Prostate gland (tissue), 2 donors: ENCODE results near the gene RXRA. TPM values are rescaled to one million over a fixed set of nuclear protein-coding genes. Genes with fewer than 3 reads are reported as not detected.

Experiments
- DNase-seq: peaks from one replicate; pipeline ENCODE4 v3.0.0-alpha.2; 2019; ENCODE audit warnings: low spot score
- H3K27ac ChIP-seq, 2 donors: fragments of 200-600 bp; sonication (generic); 2 replicates each; pipeline ENCODE4 v1.5.1; 2017 to 2019
- H3K27me3 ChIP-seq: fragments of 200-600 bp; sonication (generic); replicated peaks from 2 replicates; pipeline ENCODE4 v1.5.1; 2019; ENCODE audit not compliant: insufficient read depth
- H3K36me3 ChIP-seq, 2 donors: fragments of 200-600 bp; sonication (generic); 1 replicate in 1 of 2; 2 replicates in 1 of 2; pipeline versions ENCODE4 v1.5.1 to v1.8.1; 2017 to 2019
- H3K4me1 ChIP-seq: fragments of 200-600 bp; sonication (generic); replicated peaks from 2 replicates; pipeline ENCODE4 v1.5.1; 2019
- H3K4me3 ChIP-seq, 2 donors: fragments of 200-600 bp; sonication (generic); 2 replicates each; pipeline ENCODE4 v1.5.1; 2017 to 2019
- H3K9me3 ChIP-seq: fragments of 200-600 bp; sonication (generic); 2 replicates; pipeline ENCODE4 v1.5.1; 2017
- CTCF ChIP-seq, 4 experiments: fragments of 200-600 bp in 2 of 4; fragments of 450-650 bp in 2 of 4; sonication (generic) in 2 of 4; IDR thresholded peaks; 1 replicate in 3 of 4; 2 replicates in 1 of 4; pipeline ENCODE4 v1.5.1; 2016 to 2019; ENCODE audit warnings: antibody characterized with exemption in 4 of 4, mild to moderate bottlenecking in 2 of 4, moderate library complexity in 2 of 4
- POLR2A ChIP-seq: fragments of 450-650 bp; IDR thresholded peaks from one replicate; pipeline ENCODE4 v1.6.1; 2016; ENCODE audit warnings: antibody characterized with exemption, mild to moderate bottlenecking
- POLR2AphosphoS5 ChIP-seq: sonication (generic); formaldehyde crosslinking; IDR thresholded peaks from one replicate; pipeline ENCODE4 v1.6.1; 2017; ENCODE audit warnings: antibody characterized with exemption
- WGBS: methylation state at CpG from one replicate; pipeline ENCODE4 v1.1.5; 2018; 5-methylcytosine and 5-hydroxymethylcytosine counted together
- intact Hi-C: fragments of 100-400 bp; cut with DNase I; formaldehyde crosslinking; loops from one replicate; pipeline ENCODE4 v1.14.2; 2022
- total RNA-seq, 2 donors: library from RNA; depleted of rRNA; stranded (reverse); fragments of >200 nt; gene quantifications; one replicate each; pipeline ENCODE4 v1.1.0, GENCODE V29; 2016

The RXRA gene
- total RNA-seq, 2 donors from 2014 or later, result 69.5 to 84.1 TPM

- TF ChIP-seq CTCF (IDR thresholded peaks at IDR 0.05) (no peak), POLR2AphosphoS5 (no peak)
- Histone ChIP-seq H3K27ac (no peak overlapping the region), H3K9me3 (no peaks in the 10 kb centered on the region), H3K36me3 (no peaks in the 10 kb centered on the region), H3K4me3 (no peak overlapping the region), H3K4me1 (no peaks in the 10 kb centered on the region), H3K27me3 (no peaks in the 10 kb centered on the region)
- intact Hi-C loops, result no loop called here
- DNase-seq, result no peak
- 94% methylated on average over 26 of the region's 26 CpGs for WGBS
Observed at GRCh38 chr9:134314950-134315715, 11.1 kb upstream of the RXRA start.

- H3K27ac ChIP-seq, result no peak overlapping the region
- H3K9me3 ChIP-seq, result no peaks in the 10 kb centered on the region
- no peaks in the 10 kb centered on the region for H3K36me3 ChIP-seq
- H3K27me3 ChIP-seq, result no peaks in the 10 kb centered on the region
- H3K4me3 ChIP-seq, result no peak overlapping the region
- DNase-seq, result no peak
- no peak for TF ChIP-seq POLR2AphosphoS5
- no peak for TF ChIP-seq POLR2A
- TF ChIP-seq CTCF (IDR thresholded peaks at IDR 0.05), result no peak
- WGBS, result 93% methylated on average over 17 of the region's 19 CpGs
- no peaks in the 10 kb centered on the region for H3K4me1 ChIP-seq
- intact Hi-C loops, result no loop called here
Observed at GRCh38 chr9:134315716-134316448, 10.4 kb upstream of the RXRA start.

GRCh38 chr9:134316449-134317160, 9.7 kb upstream of the RXRA start:
- Histone ChIP-seq H3K27me3 (no peaks in the 10 kb centered on the region), H3K4me1 (no peaks in the 10 kb centered on the region), H3K4me3 (no peak overlapping the region), H3K9me3 (no peaks in the 10 kb centered on the region), H3K27ac (no peak overlapping the region), H3K36me3 (no peaks in the 10 kb centered on the region)
- TF ChIP-seq POLR2AphosphoS5, result no peak
- no peak for TF ChIP-seq CTCF (IDR thresholded peaks at IDR 0.05)
- no peak for TF ChIP-seq POLR2A
- intact Hi-C loops, result no loop called here
- no peak for DNase-seq
- 22% methylated on average over 16 of the region's 16 CpGs for WGBS

- Histone ChIP-seq H3K36me3 (no peaks in the 10 kb centered on the region), H3K4me3 (no peak overlapping the region), H3K9me3 (no peaks in the 10 kb centered on the region), H3K27me3 (no peaks in the 10 kb centered on the region), H3K27ac (no peak overlapping the region), H3K4me1 (no peaks in the 10 kb centered on the region)
- intact Hi-C loops, result no loop called here
- DNase-seq, result no peak
- no peak for TF ChIP-seq CTCF (IDR thresholded peaks at IDR 0.05)
- 74% methylated on average over 15 of the region's 17 CpGs for WGBS
Observed at GRCh38 chr9:134317400-134317789, 8.9 kb upstream of the RXRA start.
